ENCODE data around the gene PRR3. TPM values are rescaled to one million over a fixed set of nuclear protein-coding genes. Genes with fewer than 3 reads are reported as not detected.

Gene PRR3
- 15.0 to 17.8 TPM (median 15.5 TPM) in 5 replicates for total RNA-seq (2022; extraction: Qiagen RNA extraction; ENCODE audit: low read depth)

DNA sequence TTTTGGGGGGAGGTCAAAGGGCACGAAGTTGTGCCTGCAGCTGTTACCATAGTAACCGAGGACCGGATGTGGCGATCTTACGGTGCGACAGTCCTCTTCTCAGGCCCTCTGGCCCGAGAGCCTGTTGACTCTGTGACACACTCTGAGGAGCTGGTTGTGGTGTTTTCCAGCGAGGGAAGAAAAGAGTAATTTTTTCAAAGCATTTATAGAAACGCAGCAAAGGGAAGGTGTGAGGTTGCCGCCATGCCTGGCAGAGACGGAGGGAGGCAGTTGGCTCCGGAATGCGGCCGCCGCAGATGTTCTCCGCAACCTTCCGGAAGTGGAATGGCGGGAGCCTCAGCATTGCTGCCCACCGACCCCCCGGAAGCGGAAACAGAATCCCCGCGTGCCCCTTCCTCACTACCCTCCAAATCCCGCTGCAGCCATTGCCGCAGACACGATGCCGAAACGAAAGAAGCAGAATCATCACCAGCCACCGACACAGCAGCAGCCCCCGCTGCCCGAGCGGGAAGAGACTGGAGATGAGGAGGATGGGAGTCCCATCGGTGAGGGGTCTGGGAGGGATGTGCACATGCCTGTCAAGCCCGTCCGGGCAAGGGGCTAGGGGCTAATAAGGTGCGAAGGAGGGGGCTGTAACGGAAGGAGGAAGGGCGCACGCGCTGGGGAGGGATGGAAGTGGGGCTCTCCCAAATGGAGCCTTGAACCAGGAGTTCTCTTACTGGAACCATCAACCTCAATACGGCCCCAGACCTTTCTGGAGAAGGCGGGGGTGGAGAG, at the start of gene PRR3:
TSS of gene PRR3 (plus strand) at position 390 of the 777 bp plus-strand sequence. CDS start at position 440, 50 bp downstream.

DNA sequence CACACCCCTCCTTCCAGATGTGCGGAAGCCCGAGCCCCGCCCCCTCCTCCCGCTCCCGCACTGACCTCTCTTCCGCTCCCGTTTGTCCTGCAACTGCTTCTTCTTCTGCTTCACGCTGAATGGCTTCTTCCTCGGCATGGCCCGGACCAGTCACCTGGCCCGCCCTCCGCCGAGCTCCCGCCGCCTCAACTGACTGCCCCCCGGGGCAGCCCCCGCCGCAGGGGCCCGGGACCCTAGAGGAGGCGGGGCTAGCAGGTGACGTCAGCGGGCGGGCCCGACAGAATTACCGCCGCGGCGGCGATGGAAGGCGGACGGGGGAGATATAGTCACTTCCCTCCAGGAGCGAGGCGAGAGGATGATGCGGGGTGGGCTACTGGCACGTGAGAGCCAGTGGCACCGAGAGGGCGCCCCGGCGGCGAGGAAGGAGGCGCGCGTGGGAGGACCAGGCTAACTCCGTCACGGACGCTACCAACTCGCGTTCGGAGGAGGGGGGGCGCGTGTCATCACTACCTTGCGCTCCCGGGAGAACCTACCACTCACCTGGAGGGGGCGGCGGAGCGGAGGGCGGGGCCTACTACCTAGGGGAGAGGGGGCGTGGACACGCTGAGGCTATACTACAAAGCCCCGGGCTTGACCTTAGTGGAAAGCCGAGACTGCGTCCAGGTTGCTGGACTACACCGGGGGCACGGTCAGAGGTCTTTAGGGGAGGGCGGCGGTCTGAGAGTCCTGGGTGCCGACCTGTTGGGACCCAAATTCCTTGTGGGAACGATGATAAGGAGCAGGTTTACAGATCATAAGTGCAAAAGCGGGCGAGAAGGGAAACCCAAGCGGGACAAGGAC, 809 bp upstream of the PRR3 start, which contains the start of gene GNL1:
TSS of gene GNL1 (minus strand) at position 424 of the 840 bp plus-strand sequence. CDS start at position 138, 286 bp downstream.

DNA sequence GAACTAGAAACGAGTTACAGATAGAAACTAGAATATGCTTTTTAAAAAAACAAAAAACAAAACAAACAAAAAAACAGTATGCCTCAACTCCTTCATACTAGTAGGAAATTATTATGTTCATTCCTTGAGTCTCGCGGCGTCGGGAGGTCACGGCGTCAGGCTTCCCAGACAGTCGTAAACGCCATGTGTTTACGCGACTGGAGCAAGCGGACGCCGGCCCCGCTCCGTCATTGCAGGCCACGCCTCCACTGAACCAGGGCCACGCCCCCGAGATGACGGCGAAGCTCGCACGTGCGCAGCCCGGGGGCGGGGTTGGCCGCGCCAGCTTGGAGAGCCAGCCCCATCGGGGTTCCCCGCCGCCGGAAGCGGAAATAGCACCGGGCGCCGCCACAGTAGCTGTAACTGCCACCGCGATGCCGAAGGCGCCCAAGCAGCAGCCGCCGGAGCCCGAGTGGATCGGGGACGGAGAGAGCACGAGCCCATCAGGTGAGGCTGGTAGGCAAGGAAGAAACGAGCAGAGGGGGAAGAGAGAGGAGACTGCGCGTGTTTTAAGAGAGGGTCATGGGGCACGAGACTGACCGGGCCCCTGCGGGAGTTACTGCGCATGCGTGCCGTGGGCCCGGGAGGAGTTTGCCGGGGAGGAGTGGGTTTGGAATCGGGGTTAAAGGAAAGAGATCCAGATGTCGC, 14.1 kb downstream of the PRR3 start, which contains the start of gene ABCF1:
TSS of gene ABCF1 (plus strand) at position 368 of the 687 bp plus-strand sequence. CDS start at position 414, 46 bp downstream.

Other genes starting within 250 kb of the PRR3 start
- gene TRIM39, start 230.4 kb upstream of the PRR3 start, total RNA-seq (2022; extraction: Qiagen RNA extraction; ENCODE audit: low read depth), result 7.5 to 8.8 TPM (median 8.3 TPM) in 5 replicates
- gene RPP21, start 212.1 kb upstream of the PRR3 start, total RNA-seq (2022; extraction: Qiagen RNA extraction; ENCODE audit: low read depth), result 61.0 to 73.0 TPM (median 64.6 TPM) in 5 replicates
- 60.5 to 68.3 TPM (median 64.0 TPM) in 5 replicates for gene HLA-E, start 67.8 kb upstream of the PRR3 start, total RNA-seq (2022; extraction: Qiagen RNA extraction; ENCODE audit: low read depth)
- 29.4 to 36.9 TPM (median 34.2 TPM) in 5 replicates for gene GNL1, start 806 bp upstream of the PRR3 start, total RNA-seq (2022; extraction: Qiagen RNA extraction; ENCODE audit: low read depth)
- 54.6 to 59.1 TPM (median 55.0 TPM) in 5 replicates for gene ABCF1, start 14.1 kb downstream of the PRR3 start, total RNA-seq (2022; extraction: Qiagen RNA extraction; ENCODE audit: low read depth)
- 26.5 to 49.4 TPM (median 34.1 TPM) in 5 replicates for gene PPP1R10, start 59.9 kb downstream of the PRR3 start, total RNA-seq (2022; extraction: Qiagen RNA extraction; ENCODE audit: low read depth)
- gene MRPS18B, start 60.5 kb downstream of the PRR3 start, total RNA-seq (2022; extraction: Qiagen RNA extraction; ENCODE audit: low read depth), result 69.1 to 95.9 TPM (median 73.8 TPM) in 5 replicates
- 5.1 to 6.7 TPM (median 6.0 TPM) in 5 replicates for gene ATAT1, start 69.6 kb downstream of the PRR3 start, total RNA-seq (2022; extraction: Qiagen RNA extraction; ENCODE audit: low read depth)
- 9.6 to 14.3 TPM (median 13.5 TPM) in 5 replicates for gene C6orf136, start 89.8 kb downstream of the PRR3 start, total RNA-seq (2022; extraction: Qiagen RNA extraction; ENCODE audit: low read depth)
- 24.8 to 29.7 TPM (median 29.0 TPM) in 5 replicates for gene DHX16, start 115.7 kb downstream of the PRR3 start, total RNA-seq (2022; extraction: Qiagen RNA extraction; ENCODE audit: low read depth)
- 45.9 to 52.5 TPM (median 47.2 TPM) in 5 replicates for gene PPP1R18, start 129.3 kb downstream of the PRR3 start, total RNA-seq (2022; extraction: Qiagen RNA extraction; ENCODE audit: low read depth)
- gene NRM, start 133.7 kb downstream of the PRR3 start, total RNA-seq (2022; extraction: Qiagen RNA extraction; ENCODE audit: low read depth), result 24.4 to 30.4 TPM (median 27.2 TPM) in 5 replicates
- gene MDC1, start 160.0 kb downstream of the PRR3 start, total RNA-seq (2022; extraction: Qiagen RNA extraction; ENCODE audit: low read depth), result 14.9 to 23.1 TPM (median 18.3 TPM) in 5 replicates
- 879 to 1,021 TPM (median 905 TPM) in 5 replicates for gene TUBB, start 163.1 kb downstream of the PRR3 start, total RNA-seq (2022; extraction: Qiagen RNA extraction; ENCODE audit: low read depth)
- gene FLOT1, start 185.4 kb downstream of the PRR3 start, total RNA-seq (2022; extraction: Qiagen RNA extraction; ENCODE audit: low read depth), result 81.4 to 94.3 TPM (median 88.8 TPM) in 5 replicates
- gene IER3, start 187.3 kb downstream of the PRR3 start, total RNA-seq (2022; extraction: Qiagen RNA extraction; ENCODE audit: low read depth), result 129 to 154 TPM (median 152 TPM) in 5 replicates